Parathyroid adenoma (tissue), 2 donors: Measurements from ENCODE around the gene POMGNT2.

ENCODE experiments used
- H2AFZ ChIP-seq: fragments of 300-600 bp; sonication (generic); one replicate; pipeline ENCODE4 v1.7.0; 2017; ENCODE audit warnings: antibody characterized with exemption, mild to moderate bottlenecking
- H3K27ac ChIP-seq: fragments of 300-600 bp; sonication (generic); one replicate; pipeline ENCODE4 v1.7.0; 2017
- H3K27me3 ChIP-seq: fragments of 300-600 bp; sonication (generic); one replicate; pipeline ENCODE4 v1.7.0; 2017; ENCODE audit warnings: low read length; ENCODE audit not compliant: control insufficient read depth, insufficient read depth
- H3K36me3 ChIP-seq: fragments of 300-600 bp; sonication (generic); one replicate; pipeline ENCODE4 v1.7.0; 2017; ENCODE audit warnings: low read length; ENCODE audit not compliant: control insufficient read depth, insufficient read depth
- H3K4me1 ChIP-seq: fragments of 300-600 bp; sonication (generic); one replicate; pipeline ENCODE4 v1.7.0; 2017; ENCODE audit warnings: control low read depth
- H3K4me2 ChIP-seq: fragments of 300-600 bp; sonication (generic); one replicate; pipeline ENCODE4 v1.7.0; 2017; ENCODE audit warnings: low read length
- H3K4me3 ChIP-seq: fragments of 300-600 bp; sonication (generic); one replicate; pipeline ENCODE4 v1.7.0; 2017; ENCODE audit warnings: low read depth, low read length
- H3K79me2 ChIP-seq: fragments of 300-600 bp; sonication (generic); one replicate; pipeline ENCODE4 v1.7.0; 2017; ENCODE audit warnings: control low read depth
- H3K9ac ChIP-seq: fragments of 300-600 bp; sonication (generic); one replicate; pipeline ENCODE4 v1.7.0; 2017; ENCODE audit warnings: mild to moderate bottlenecking
- H3K9me3 ChIP-seq: fragments of 300-600 bp; sonication (generic); one replicate; pipeline ENCODE4 v1.7.0; 2017; ENCODE audit warnings: low read length; ENCODE audit not compliant: control insufficient read depth
- TF ChIP-seq, protein P1 (sequence below): fragments of 300-600 bp; sonication (generic); IDR thresholded peaks from one replicate; pipeline ENCODE4 v1.7.0; 2017; ENCODE audit warnings: antibody characterized with exemption, mild to moderate bottlenecking
- donor health status: primary hyperparathyroidism.

Gene POMGNT2

DNA sequence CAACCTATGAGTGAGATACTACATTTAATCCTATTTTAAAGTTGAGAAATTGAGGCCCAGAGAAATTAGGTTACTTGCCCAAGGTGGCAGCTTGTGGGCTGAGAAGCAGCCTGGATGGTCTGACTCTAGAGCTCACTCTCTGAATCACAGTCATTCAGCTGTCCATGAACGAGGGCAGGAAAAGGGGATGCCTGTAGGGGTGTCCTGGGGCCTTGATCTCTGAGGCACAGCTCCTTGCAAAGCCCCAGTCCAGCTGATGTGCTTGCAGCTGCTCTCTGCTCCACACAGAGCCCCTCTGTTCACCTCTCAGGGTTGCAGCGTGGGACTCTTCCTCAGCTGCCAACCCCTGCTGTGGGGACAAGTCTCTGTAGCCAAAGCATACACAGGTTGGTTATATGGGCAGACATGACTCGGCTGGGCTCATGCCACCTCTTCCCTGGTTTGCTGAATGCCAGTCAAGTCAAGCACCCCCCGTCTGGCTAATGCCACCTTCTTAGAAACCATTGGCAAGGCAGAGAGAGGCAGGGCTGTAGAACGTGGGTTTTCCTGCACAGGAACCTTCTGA lies 70.0 kb downstream of the POMGNT2 start:
- no peaks in the 10 kb centered on the region for H3K36me3 ChIP-seq
- H3K27me3 ChIP-seq = no peaks in the 10 kb centered on the region
- H3K4me1 ChIP-seq = no peaks in the 10 kb centered on the region
- H3K9me3 ChIP-seq = no peaks in the 10 kb centered on the region
- no peak overlapping the region for H3K9ac ChIP-seq
- no peak overlapping the region for H3K4me2 ChIP-seq
- TF ChIP-seq, protein P1, sequence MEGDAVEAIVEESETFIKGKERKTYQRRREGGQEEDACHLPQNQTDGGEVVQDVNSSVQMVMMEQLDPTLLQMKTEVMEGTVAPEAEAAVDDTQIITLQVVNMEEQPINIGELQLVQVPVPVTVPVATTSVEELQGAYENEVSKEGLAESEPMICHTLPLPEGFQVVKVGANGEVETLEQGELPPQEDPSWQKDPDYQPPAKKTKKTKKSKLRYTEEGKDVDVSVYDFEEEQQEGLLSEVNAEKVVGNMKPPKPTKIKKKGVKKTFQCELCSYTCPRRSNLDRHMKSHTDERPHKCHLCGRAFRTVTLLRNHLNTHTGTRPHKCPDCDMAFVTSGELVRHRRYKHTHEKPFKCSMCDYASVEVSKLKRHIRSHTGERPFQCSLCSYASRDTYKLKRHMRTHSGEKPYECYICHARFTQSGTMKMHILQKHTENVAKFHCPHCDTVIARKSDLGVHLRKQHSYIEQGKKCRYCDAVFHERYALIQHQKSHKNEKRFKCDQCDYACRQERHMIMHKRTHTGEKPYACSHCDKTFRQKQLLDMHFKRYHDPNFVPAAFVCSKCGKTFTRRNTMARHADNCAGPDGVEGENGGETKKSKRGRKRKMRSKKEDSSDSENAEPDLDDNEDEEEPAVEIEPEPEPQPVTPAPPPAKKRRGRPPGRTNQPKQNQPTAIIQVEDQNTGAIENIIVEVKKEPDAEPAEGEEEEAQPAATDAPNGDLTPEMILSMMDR = no peak
- no peak overlapping the region for H3K4me3 ChIP-seq
- H3K27ac ChIP-seq = no peak overlapping the region
- H3K79me2 ChIP-seq = no peaks in the 10 kb centered on the region
- H2AFZ ChIP-seq = no peak overlapping the region

DNA sequence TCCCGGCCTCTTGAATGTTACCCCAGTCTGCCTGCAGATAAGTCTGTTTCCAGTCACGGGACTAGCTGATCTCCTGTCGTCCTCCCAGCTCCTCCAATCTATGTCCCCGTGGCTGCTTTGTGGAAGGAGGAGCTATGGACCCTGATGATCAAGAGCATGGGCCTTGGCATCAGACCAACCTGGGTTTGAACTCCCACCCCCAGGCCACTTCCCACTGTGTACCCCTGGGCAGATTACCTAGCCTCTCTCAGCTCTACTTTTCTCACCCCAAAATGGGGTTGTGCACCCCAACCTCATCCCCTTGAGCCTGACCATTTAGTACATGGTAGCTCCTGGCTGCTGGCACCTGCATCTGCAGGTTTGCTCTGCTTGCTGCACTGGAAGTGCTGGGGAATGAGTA lies 71.0 kb downstream of the POMGNT2 start:
- Histone ChIP-seq H3K9ac (no peak overlapping the region), H3K4me2 (no peak overlapping the region), H2AFZ (no peak overlapping the region), H3K4me1 (no peaks in the 10 kb centered on the region), H3K36me3 (no peaks in the 10 kb centered on the region), H3K79me2 (no peaks in the 10 kb centered on the region), H3K27me3 (no peaks in the 10 kb centered on the region), H3K9me3 (no peaks in the 10 kb centered on the region), H3K4me3 (no peak overlapping the region), H3K27ac (no peak overlapping the region)
- TF ChIP-seq, protein P1 = no peak

DNA sequence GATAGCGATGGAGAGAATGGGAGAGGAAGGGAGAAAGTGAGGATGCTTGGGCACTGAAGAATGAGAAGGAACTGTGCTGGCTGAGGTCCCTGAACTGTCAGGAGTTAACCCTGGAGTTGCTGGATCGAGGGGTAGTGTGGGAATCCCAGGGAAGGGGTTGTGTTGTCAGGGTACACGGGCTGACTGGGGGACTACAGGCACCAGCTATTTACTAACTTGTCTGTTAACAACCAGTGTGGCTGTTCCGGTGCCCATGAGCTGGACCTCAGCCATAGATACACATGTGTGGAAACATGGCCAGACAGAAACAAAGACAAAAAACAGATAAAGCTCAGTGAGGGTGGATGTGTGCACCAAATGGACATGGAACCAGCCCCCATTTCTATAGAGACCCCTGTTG lies 71.7 kb downstream of the POMGNT2 start:
- TF ChIP-seq, protein P1 = no peak
- H3K27me3 ChIP-seq = no peaks in the 10 kb centered on the region
- no peaks in the 10 kb centered on the region for H3K79me2 ChIP-seq
- H3K9ac ChIP-seq = no peak overlapping the region
- no peak overlapping the region for H2AFZ ChIP-seq
- H3K36me3 ChIP-seq = no peaks in the 10 kb centered on the region
- no peaks in the 10 kb centered on the region for H3K4me1 ChIP-seq
- no peak overlapping the region for H3K4me3 ChIP-seq
- no peaks in the 10 kb centered on the region for H3K9me3 ChIP-seq
- H3K4me2 ChIP-seq = no peak overlapping the region
- no peak overlapping the region for H3K27ac ChIP-seq

DNA sequence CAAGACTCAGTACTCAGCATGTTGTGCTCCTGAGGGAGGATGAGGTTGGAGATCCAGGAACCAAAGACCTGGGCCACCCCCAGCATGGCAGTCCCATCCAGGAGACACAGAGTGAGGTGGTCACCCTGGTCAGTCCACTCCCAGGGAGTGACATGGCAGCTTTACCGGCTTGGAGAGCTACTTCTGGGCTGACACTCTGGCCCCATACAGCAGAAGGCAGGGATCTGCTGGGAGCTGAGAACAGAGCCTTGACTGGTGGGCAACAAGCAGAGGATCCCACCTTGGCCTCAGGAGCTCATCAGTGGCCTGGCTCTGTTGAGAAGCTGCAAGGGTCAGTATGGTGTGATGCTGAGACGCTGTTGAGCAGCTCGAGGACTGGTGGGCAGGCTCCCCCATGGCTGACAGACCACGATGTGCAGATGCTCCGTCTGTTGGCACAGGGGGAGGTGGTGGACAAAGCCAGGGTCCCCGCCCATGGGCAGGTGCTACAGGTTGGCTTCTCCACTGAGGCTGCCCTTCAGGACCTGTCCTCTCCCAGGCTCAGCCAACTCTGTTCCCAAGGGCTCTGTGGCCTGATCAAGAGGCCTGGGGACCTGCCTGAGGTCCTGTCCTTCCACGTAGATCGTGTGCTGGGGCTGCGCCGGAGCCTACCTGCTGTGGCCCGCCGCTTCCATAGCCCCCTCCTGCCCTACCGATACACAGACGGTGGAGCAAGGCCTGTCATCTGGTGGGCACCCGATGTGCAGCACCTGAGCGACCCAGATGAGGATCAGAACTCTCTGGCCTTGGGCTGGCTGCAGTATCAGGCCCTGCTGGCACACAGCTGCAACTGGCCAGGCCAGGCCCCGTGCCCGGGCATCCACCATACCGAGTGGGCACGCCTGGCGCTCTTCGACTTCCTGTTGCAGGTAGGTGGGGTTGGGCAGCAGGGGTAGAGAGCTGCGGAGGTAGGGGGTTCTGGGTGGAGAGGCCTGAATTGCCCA lies 72.9 kb downstream of the POMGNT2 start:
- Histone ChIP-seq H3K9ac (no peak overlapping the region), H3K4me2 (no peak overlapping the region), H3K36me3 (no peaks in the 10 kb centered on the region), H3K79me2 (no peaks in the 10 kb centered on the region), H3K27me3 (no peaks in the 10 kb centered on the region), H3K4me3 (no peak overlapping the region), H3K27ac (no peak overlapping the region), H3K9me3 (no peaks in the 10 kb centered on the region), H3K4me1 (no peaks in the 10 kb centered on the region), H2AFZ (no peak overlapping the region)
- TF ChIP-seq, protein P1 = no peak
